Osteocyte (in vitro differentiated cells): ENCODE measurements around the gene NIPSNAP3A. TPM values are rescaled to one million over a fixed set of nuclear protein-coding genes. Genes with fewer than 3 reads are reported as not detected.
A peak's percentile ranks its signal among the peaks of the same experiment; 100 is the strongest.

Experiments used
- DNase-seq: peaks from one replicate; pipeline ENCODE4 v3.0.0; 2021; ENCODE audit warnings: mixed read lengths; ENCODE audit not compliant: unreplicated experiment; ENCODE audit errors: extremely low spot score
- H3K27ac Mint-ChIP-seq: one replicate; pipeline ENCODE4 v1.8.0; 2021; ENCODE audit warnings: mild to moderate bottlenecking, mixed read lengths; ENCODE audit not compliant: unreplicated experiment
- H3K27me3 Mint-ChIP-seq: one replicate; pipeline ENCODE4 v1.8.0; 2021; ENCODE audit warnings: mixed read lengths; ENCODE audit not compliant: unreplicated experiment
- H3K36me3 Mint-ChIP-seq: one replicate; pipeline ENCODE4 v1.8.0; 2021; ENCODE audit warnings: mixed read lengths; ENCODE audit not compliant: unreplicated experiment
- H3K4me1 Mint-ChIP-seq: one replicate; pipeline ENCODE4 v1.8.0; 2021; ENCODE audit warnings: mixed read lengths; ENCODE audit not compliant: unreplicated experiment
- H3K4me3 Mint-ChIP-seq: one replicate; pipeline ENCODE4 v1.8.0; 2021; ENCODE audit warnings: mild to moderate bottlenecking, moderate library complexity, mixed read lengths; ENCODE audit not compliant: unreplicated experiment
- H3K9me3 Mint-ChIP-seq: one replicate; pipeline ENCODE4 v1.8.0; 2021; ENCODE audit warnings: mixed read lengths; ENCODE audit not compliant: unreplicated experiment
- total RNA-seq: library from RNA; stranded (reverse); gene quantifications from 2 replicates; pipeline ENCODE4 v1.2.1, GENCODE V29; 2021
- TF ChIP-seq, protein P1 (sequence below): fragments of 200-600 bp; sonication (generic); IDR thresholded peaks from 2 replicates; pipeline ENCODE4 v1.5.0; 2021; ENCODE audit warnings: antibody characterized with exemption, mild to moderate bottlenecking, moderate library complexity

NIPSNAP3A gene
- total RNA-seq, 1 donor from 2014 or later: 23.7 TPM

DNA sequence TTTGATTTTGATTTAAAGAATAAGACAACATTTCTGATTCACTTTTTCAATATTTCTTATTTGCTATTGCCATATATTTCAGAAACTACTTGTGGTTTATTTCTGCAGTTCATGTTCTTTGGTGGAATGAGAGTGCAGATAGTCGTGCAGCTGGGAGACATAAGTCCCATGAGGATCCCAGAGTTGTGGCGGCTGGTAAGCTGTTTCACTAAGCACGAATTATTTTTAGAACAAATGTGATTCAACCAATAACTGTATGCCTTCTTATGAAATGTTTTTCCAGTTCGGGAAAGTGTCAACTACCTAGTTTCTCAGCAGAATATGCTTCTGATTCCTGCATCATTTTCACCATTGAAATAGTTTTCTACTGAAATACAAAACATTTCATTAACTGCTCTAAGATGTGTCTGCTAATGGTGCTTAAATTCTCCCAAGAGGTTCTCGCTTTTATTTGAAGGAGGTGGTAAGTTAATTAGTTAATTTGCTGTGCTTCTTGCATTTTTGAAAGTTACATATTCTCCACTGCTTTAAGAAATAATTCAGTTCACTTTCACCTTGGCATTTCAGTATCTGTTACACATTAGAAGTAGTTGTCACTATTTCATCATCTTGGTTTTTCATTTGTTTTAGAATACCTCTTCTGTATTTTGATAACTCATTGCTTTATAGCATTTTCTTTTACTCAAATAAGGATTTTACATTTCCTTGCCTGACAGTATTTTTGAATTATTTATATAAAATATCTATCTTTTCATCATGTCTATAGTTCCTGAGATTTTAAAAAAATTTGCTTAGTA lies 25.4 kb downstream of the NIPSNAP3A start:
- TF ChIP-seq, protein P1, sequence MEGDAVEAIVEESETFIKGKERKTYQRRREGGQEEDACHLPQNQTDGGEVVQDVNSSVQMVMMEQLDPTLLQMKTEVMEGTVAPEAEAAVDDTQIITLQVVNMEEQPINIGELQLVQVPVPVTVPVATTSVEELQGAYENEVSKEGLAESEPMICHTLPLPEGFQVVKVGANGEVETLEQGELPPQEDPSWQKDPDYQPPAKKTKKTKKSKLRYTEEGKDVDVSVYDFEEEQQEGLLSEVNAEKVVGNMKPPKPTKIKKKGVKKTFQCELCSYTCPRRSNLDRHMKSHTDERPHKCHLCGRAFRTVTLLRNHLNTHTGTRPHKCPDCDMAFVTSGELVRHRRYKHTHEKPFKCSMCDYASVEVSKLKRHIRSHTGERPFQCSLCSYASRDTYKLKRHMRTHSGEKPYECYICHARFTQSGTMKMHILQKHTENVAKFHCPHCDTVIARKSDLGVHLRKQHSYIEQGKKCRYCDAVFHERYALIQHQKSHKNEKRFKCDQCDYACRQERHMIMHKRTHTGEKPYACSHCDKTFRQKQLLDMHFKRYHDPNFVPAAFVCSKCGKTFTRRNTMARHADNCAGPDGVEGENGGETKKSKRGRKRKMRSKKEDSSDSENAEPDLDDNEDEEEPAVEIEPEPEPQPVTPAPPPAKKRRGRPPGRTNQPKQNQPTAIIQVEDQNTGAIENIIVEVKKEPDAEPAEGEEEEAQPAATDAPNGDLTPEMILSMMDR: no peak
- H3K36me3 Mint-ChIP-seq: peaks cover 7% of the 10 kb centered on the region
- no peak for DNase-seq
- H3K4me3 Mint-ChIP-seq: peak overlapping the region; percentile 15
- H3K27me3 Mint-ChIP-seq: no peaks in the 10 kb centered on the region
- no peaks in the 10 kb centered on the region for H3K9me3 Mint-ChIP-seq
- H3K4me1 Mint-ChIP-seq: peaks cover 10% of the 10 kb centered on the region
- H3K27ac Mint-ChIP-seq: peak overlapping the region; percentile 61

DNA sequence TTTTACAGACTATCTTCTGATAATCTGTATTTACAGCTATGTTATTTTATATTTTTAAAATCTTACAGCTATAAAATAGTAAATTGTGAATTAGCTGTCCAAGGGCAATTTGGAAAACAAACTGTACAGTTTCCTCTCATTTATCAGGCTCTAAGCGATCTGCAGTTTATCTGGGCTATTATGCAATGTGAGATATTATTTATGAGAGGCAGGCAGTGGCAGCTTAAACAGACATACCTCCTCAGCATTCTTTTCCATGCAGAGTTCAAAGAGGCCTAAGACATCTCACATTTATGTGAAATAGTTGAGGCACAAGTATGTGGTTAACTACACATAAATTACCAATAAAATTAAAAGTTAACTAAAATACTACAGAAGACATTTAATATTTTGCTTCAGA lies 26.6 kb downstream of the NIPSNAP3A start:
- DNase-seq: no peak
- Mint-ChIP-seq H3K27ac (no peak overlapping the region), H3K4me3 (no peak overlapping the region), H3K36me3 (peaks cover 9% of the 10 kb centered on the region), H3K9me3 (no peaks in the 10 kb centered on the region), H3K27me3 (no peaks in the 10 kb centered on the region), H3K4me1 (peaks cover 10% of the 10 kb centered on the region)
- TF ChIP-seq, protein P1: no peak

DNA sequence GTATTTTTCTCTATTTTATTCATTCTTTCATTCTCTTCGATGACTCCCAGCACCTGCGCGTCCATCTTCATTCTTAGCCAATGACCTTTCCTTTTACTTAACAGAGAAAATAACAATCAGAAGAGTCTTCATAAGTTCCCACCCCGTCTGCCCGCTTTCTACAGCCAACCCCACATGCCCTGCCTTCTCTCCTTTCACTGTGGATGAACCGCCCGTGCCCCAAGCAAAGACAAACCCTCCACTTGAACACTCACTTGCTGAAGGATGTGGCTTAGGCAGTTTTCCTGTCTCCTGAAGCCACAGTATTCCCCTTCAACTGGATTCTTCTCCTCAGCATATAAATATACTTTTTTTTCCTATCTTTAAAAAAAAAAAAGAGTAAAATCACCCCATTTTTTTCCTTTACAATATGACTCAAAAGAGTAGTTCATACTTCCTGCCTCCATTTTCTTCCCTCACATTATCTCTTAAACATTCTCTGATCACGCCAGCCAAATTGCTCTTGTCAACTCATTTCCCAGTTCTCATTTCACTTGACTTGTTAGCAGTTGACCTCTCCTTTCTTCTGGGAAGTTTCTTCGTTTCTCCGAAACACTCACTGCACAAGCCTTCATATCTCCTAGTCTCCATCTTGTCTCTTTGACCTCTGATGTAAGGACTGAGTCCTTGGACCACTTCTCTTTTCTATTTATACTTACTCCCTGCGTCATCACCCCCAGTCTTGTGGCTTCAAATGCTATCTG lies 27.5 kb downstream of the NIPSNAP3A start:
- Mint-ChIP-seq H3K27me3 (no peaks in the 10 kb centered on the region), H3K4me1 (peaks cover 10% of the 10 kb centered on the region), H3K4me3 (no peak overlapping the region), H3K27ac (no peak overlapping the region), H3K36me3 (peaks cover 10% of the 10 kb centered on the region), H3K9me3 (no peaks in the 10 kb centered on the region)
- DNase-seq: no peak
- TF ChIP-seq, protein P1: no peak

DNA sequence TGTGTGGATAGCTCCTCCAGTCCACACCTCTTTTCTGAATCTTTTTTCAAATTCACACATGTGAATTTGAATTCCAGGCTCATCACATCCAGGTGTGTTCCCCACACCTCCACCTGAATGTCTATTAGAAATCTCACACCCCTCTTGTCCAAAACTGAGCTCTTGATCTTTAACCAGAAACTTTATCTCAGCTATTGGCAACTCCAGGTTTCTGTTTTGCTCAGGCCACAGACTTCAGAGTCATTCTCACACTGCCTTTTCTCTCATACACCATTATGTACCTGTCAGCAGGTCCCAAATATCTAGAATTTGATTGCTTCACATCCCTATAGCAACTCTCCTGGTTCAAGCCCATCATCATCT lies 28.1 kb downstream of the NIPSNAP3A start:
- no peak for DNase-seq
- no peak overlapping the region for H3K27ac Mint-ChIP-seq
- peaks cover 15% of the 10 kb centered on the region for H3K36me3 Mint-ChIP-seq
- peaks cover 10% of the 10 kb centered on the region for H3K4me1 Mint-ChIP-seq
- H3K27me3 Mint-ChIP-seq: no peaks in the 10 kb centered on the region
- no peaks in the 10 kb centered on the region for H3K9me3 Mint-ChIP-seq
- no peak overlapping the region for H3K4me3 Mint-ChIP-seq
- TF ChIP-seq, protein P1: no peak

DNA sequence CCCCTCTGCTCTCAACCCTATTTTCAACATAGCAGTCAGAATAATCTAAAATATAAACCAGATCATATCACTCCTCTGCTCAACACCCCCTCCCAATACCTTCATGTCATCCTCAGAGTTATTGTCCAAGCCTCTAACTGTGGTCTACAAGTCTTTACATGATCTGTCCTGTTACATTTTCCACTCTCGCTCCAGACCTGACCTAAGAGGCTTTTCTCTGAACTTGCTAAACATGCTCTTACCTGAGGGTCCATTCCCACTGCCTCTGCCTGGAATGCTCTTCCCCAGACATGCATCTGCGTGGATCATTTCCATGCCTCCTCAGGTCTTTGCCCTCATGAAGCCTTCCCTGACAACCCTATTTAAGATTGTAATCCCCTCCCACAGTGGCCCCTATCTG lies 28.5 kb downstream of the NIPSNAP3A start:
- H3K9me3 Mint-ChIP-seq: no peaks in the 10 kb centered on the region
- H3K36me3 Mint-ChIP-seq: peaks cover 15% of the 10 kb centered on the region
- H3K27ac Mint-ChIP-seq: no peak overlapping the region
- peaks cover 10% of the 10 kb centered on the region for H3K4me1 Mint-ChIP-seq
- H3K27me3 Mint-ChIP-seq: no peaks in the 10 kb centered on the region
- DNase-seq: no peak
- H3K4me3 Mint-ChIP-seq: no peak overlapping the region
- TF ChIP-seq, protein P1: no peak
